Subcutaneous adipose tissue (tissue), 4 donors: Measurements from ENCODE around the gene CTSL. TPM values are rescaled to one million over a fixed set of nuclear protein-coding genes. Genes with fewer than 3 reads are reported as not detected.

ENCODE experiments used
- CTCF ChIP-seq: fragments of 450-650 bp; IDR thresholded peaks from one replicate; pipeline ENCODE4 v1.5.1; 2016; ENCODE audit warnings: low read depth, mild to moderate bottlenecking, control low read depth, antibody characterized with exemption, moderate library complexity
- total RNA-seq, 4 donors: library from RNA; depleted of rRNA; stranded (reverse); fragments of >200 nt; gene quantifications; one replicate each; pipeline ENCODE4 v1.1.0, GENCODE V29; 2016

The CTSL gene
- total RNA-seq, 4 donors from 2014 or later, result 113 to 460 (median 173) TPM

- no peak for TF ChIP-seq CTCF
These were observed 44.8 kb downstream of the CTSL start for GRCh38 chr9:87770616-87771315.

- no peak for TF ChIP-seq CTCF
These were observed 45.5 kb downstream of the CTSL start for GRCh38 chr9:87771316-87772006.

- TF ChIP-seq CTCF, result no peak
These were observed 50.8 kb downstream of the CTSL start for GRCh38 chr9:87776481-87777379.

- no peak for TF ChIP-seq CTCF
These were observed 53.1 kb downstream of the CTSL start for GRCh38 chr9:87778996-87779395.

Other genes with a start within 250 kb of the CTSL start
- 10 to 100 TPM; 29.5 to 63.2 (median 43.4) TPM for gene DAPK1, start 228.3 kb upstream of the CTSL start, total RNA-seq
- not detected for gene SPATA31E1, start 156.8 kb downstream of the CTSL start, total RNA-seq
- gene SPATA31C1, start 191.8 kb downstream of the CTSL start, total RNA-seq, result not detected
- gene CDK20, start 248.4 kb downstream of the CTSL start, total RNA-seq, result 1 to 10 TPM; 2.0 to 6.0 (median 2.1) TPM